Osteoblast (primary cell): ENCODE measurements around the gene UQCRC2. TPM values are rescaled to one million over a fixed set of nuclear protein-coding genes. Genes with fewer than 3 reads are reported as not detected.

ENCODE experiments used
- DNase-seq: peaks from one replicate; pipeline ENCODE4 v3.0.0; 2011; ENCODE audit warnings: low spot score, mixed read lengths; ENCODE audit not compliant: insufficient read length; ENCODE audit errors: missing footprints
- H2AFZ ChIP-seq: 2 replicates; pipeline ENCODE4 v1.6.0; 2011; ENCODE audit warnings: mild to moderate bottlenecking, low read length
- H3K27ac ChIP-seq: 2 replicates; pipeline ENCODE4 v1.5.1; 2011; ENCODE audit warnings: mild to moderate bottlenecking, low read depth, low read length, moderate library complexity
- H3K27me3 ChIP-seq: 2 replicates; pipeline ENCODE4 v1.6.0; 2012; ENCODE audit warnings: mild to moderate bottlenecking, control low read depth, inconsistent platforms, low read length, moderate library complexity; ENCODE audit not compliant: insufficient read depth
- H3K36me3 ChIP-seq: 2 replicates; pipeline ENCODE4 v1.5.1; 2011; ENCODE audit warnings: mild to moderate bottlenecking, low read length, control low read depth, moderate library complexity; ENCODE audit not compliant: insufficient read depth
- H3K4me1 ChIP-seq: 2 replicates; pipeline ENCODE4 v1.5.1; 2011; ENCODE audit warnings: mild to moderate bottlenecking, low read length, control low read depth, moderate library complexity; ENCODE audit not compliant: insufficient read depth
- H3K4me2 ChIP-seq: 2 replicates; pipeline ENCODE4 v1.6.0; 2011; ENCODE audit warnings: mild to moderate bottlenecking, low read length; ENCODE audit not compliant: insufficient read depth
- H3K4me3 ChIP-seq: fragments of 200-600 bp; sonication (generic); 3 replicates; pipeline ENCODE4 v1.5.1; 2012; ENCODE audit warnings: mild to moderate bottlenecking, low read length, inconsistent platforms; ENCODE audit not compliant: insufficient read depth
- H3K79me2 ChIP-seq: 2 replicates; pipeline ENCODE4 v1.6.0; 2012; ENCODE audit warnings: mild to moderate bottlenecking, low read length, control low read depth, inconsistent platforms; ENCODE audit not compliant: insufficient read depth
- H3K9me3 ChIP-seq: 2 replicates; pipeline ENCODE4 v1.5.1; 2011; ENCODE audit warnings: low read depth, low read length, control low read depth
- H4K20me1 ChIP-seq: 2 replicates; pipeline ENCODE4 v1.6.0; 2012; ENCODE audit warnings: mild to moderate bottlenecking, low read length, control low read depth; ENCODE audit not compliant: insufficient read depth
- CTCF ChIP-seq: IDR thresholded peaks from 2 replicates; pipeline ENCODE4 v1.5.1; 2011; ENCODE audit warnings: mild to moderate bottlenecking, low read depth, low read length, moderate library complexity; ENCODE audit errors: extremely low read depth
- total RNA-seq: library from RNA; depleted of rRNA; stranded (reverse); fragments of >200 nt; gene quantifications from 2 replicates; pipeline ENCODE4 v1.2.3, GENCODE V29; 2012

The UQCRC2 gene
- total RNA-seq, 1 donor = 157 TPM

- DNase-seq = peak; percentile 66
Measured at GRCh38 chr16:22003195-22003594, 50.0 kb downstream of the UQCRC2 start.

GRCh38 chr16:22004341-22004740, 51.2 kb downstream of the UQCRC2 start:
- no peaks in the 10 kb centered on the region for H3K9me3 ChIP-seq
- no peak for TF ChIP-seq CTCF
- H3K36me3 ChIP-seq = no peaks in the 10 kb centered on the region
- H3K79me2 ChIP-seq = peaks cover 14% of the 10 kb centered on the region
- peaks cover 4% of the 10 kb centered on the region for H3K27me3 ChIP-seq
- H3K4me1 ChIP-seq = peaks cover 23% of the 10 kb centered on the region
- H2AFZ ChIP-seq = no peak overlapping the region
- H4K20me1 ChIP-seq = no peaks in the 10 kb centered on the region
- no peak for DNase-seq
- H3K4me3 ChIP-seq = no peak overlapping the region
- no peak overlapping the region for H3K27ac ChIP-seq
- no peak overlapping the region for H3K4me2 ChIP-seq

More at GRCh38 chr16:22003195-22003594, 50.0 kb downstream of the UQCRC2 start:
- H3K36me3 ChIP-seq = no peaks in the 10 kb centered on the region
- H2AFZ ChIP-seq = no peak overlapping the region
- peaks cover 15% of the 10 kb centered on the region for H3K4me1 ChIP-seq
- TF ChIP-seq CTCF = no peak
- no peak overlapping the region for H3K4me3 ChIP-seq
- H3K27ac ChIP-seq = no peak overlapping the region
- H3K79me2 ChIP-seq = peaks cover 3% of the 10 kb centered on the region
- no peaks in the 10 kb centered on the region for H4K20me1 ChIP-seq
- no peak overlapping the region for H3K4me2 ChIP-seq
- H3K9me3 ChIP-seq = no peaks in the 10 kb centered on the region
- peaks cover 4% of the 10 kb centered on the region for H3K27me3 ChIP-seq

GRCh38 chr16:22005746-22006145, 52.6 kb downstream of the UQCRC2 start:
- no peak for TF ChIP-seq CTCF
- Histone ChIP-seq H4K20me1 (peaks cover 5% of the 10 kb centered on the region), H3K9me3 (no peaks in the 10 kb centered on the region), H3K4me2 (no peak overlapping the region), H3K27ac (no peak overlapping the region), H3K27me3 (peaks cover 4% of the 10 kb centered on the region), H2AFZ (no peak overlapping the region), H3K79me2 (peaks cover 26% of the 10 kb centered on the region), H3K4me1 (peaks cover 22% of the 10 kb centered on the region), H3K4me3 (no peak overlapping the region), H3K36me3 (no peaks in the 10 kb centered on the region)
- no peak for DNase-seq

- Histone ChIP-seq H3K27me3 (peaks cover 4% of the 10 kb centered on the region), H4K20me1 (peaks cover 11% of the 10 kb centered on the region), H3K4me2 (no peak overlapping the region), H3K27ac (no peak overlapping the region), H3K9me3 (no peaks in the 10 kb centered on the region), H3K4me3 (no peak overlapping the region), H3K4me1 (peaks cover 14% of the 10 kb centered on the region), H3K79me2 (peaks cover 35% of the 10 kb centered on the region), H3K36me3 (no peaks in the 10 kb centered on the region), H2AFZ (no peak overlapping the region)
- no peak for DNase-seq
- no peak for TF ChIP-seq CTCF
Measured at GRCh38 chr16:22006636-22007035, 53.5 kb downstream of the UQCRC2 start.
